ENCODE measurements around the gene RBMS1.

GRCh38 chr2:160454070-160454797 is 39.4 kb downstream of the RBMS1 start:
- TF ChIP-seq CTCF (IDR thresholded peaks at IDR 0.05) (no peak), POLR2A (IDR thresholded peaks at IDR 0.05) (no peak), POLR2AphosphoS5 (IDR thresholded peaks at IDR 0.05) (no peak), EP300 (IDR thresholded peaks at IDR 0.05) (no peak)

Data from sigmoid colon (tissue), 4 donors.